Activated naive CD4-positive, alpha-beta T cell treated with anti-CD3 and anti-CD28 coated beads, Interleukin-2, amount 50 U/mL, for 72 hours (primary cell): Measurements from ENCODE around the gene SPPL2B. TPM values are rescaled to one million over a fixed set of nuclear protein-coding genes. Genes with fewer than 3 reads are reported as not detected.
A peak's percentile ranks its signal among the peaks of the same experiment; 100 is the strongest.

ENCODE experiments used
- ATAC-seq, 2 donors: fragments of 150-1000 bp; cut with Tn5 transposase; 2 replicates each; pipeline ENCODE4 v1.10.0; 2021; ENCODE audit warnings: mild to moderate bottlenecking in 2 of 2, moderate library complexity in 2 of 2
- DNase-seq, 2 donors: peaks; one replicate each; pipeline ENCODE4 v3.0.0; 2021 to 2022; ENCODE audit warnings: low spot score in 2 of 2
- H3K27ac Mint-ChIP-seq, 2 donors: one replicate each; pipeline ENCODE4 v1.8.0; 2022; ENCODE audit warnings: mild to moderate bottlenecking in 2 of 2, mixed read lengths in 2 of 2
- H3K36me3 Mint-ChIP-seq, 2 donors: one replicate each; pipeline ENCODE4 v1.8.0; 2022; ENCODE audit warnings: mixed read lengths in 2 of 2
- H3K9me3 Mint-ChIP-seq, 2 donors: one replicate each; pipeline ENCODE4 v1.8.0; 2022; ENCODE audit warnings: mixed read lengths in 2 of 2
- total RNA-seq, 2 donors: library from RNA; stranded (reverse); gene quantifications; one replicate each; pipeline ENCODE4 v1.2.3, GENCODE V29; 2022

The SPPL2B gene
- total RNA-seq, 2 donors from 2014 or later = 38.5 to 61.6 TPM

DNA sequence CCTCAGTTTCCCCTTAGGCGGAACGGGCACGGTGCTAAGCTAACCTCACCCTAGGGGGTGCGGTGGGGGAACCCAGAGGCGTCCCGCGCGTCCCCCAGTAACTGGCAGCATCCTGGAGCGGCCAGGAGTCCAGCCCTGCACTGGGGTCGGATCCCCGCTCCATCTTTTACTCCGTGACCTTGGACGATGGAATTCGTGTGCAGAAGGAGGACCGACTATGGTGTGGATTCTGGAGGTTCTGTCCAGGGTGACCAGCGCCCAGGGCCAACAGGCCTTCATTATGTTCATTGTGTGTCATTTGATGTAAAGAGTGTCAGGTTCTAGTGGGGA, 630 bp downstream of the SPPL2B start:
- Mint-ChIP-seq H3K27ac (peak overlapping the region; percentile 85 to 90), H3K36me3 (peaks cover 27 to 31% of the 10 kb centered on the region in 2 donors), H3K9me3 (no peaks in the 10 kb centered on the region)
- no peak for DNase-seq
- no peak for ATAC-seq

DNA sequence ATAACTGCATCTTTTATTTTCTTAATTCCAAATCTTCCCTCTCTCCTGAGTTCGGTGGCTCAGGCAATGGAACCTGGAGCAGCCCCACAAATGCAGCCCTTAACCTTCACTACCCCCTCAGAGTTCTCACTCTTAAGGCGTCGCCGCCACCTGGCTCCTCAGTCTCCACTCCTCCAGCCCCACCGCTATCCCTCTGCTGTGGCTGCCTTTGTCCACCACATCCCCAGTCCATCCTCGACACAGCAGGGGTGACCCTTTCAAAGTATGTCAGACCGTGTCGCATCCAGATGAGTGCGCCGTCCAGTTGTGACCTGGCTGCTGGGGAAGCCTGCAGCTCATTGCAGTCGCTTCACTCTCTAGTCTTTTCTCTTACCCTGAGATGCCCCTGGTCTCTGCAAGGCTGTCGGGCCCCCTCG, 1.0 kb downstream of the SPPL2B start:
- H3K27ac Mint-ChIP-seq = peak overlapping the region; percentile 85 to 90
- peaks cover 27 to 31% of the 10 kb centered on the region in 2 donors for H3K36me3 Mint-ChIP-seq
- no peaks in the 10 kb centered on the region for H3K9me3 Mint-ChIP-seq
- DNase-seq (no peak), ATAC-seq (no peak)

DNA sequence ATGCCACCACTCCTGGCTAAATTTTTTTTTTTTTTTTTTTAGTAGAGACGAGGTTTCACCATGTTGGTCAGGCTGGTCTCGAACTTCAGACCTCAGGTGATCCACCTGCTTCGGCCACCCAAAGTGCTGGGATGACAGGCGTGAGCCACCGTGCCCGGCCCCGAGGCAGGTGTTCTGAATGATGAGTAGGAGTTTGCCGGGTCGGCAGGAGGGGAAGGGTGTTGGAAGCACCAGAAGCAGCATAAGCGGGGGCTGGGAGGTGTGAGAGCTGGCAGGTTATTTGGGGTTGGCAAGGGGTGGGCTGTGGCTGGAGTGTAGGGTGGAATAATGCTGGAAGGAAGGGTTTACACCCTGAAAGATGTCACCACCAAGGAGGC, 1.8 kb downstream of the SPPL2B start:
- DNase-seq (no peak), ATAC-seq (no peak)
- Mint-ChIP-seq H3K27ac (peak overlapping the region; percentile 20 to 90), H3K9me3 (peaks cover 0 to under 1% of the 10 kb centered on the region in 2 donors), H3K36me3 (peaks cover 27 to 34% of the 10 kb centered on the region in 2 donors)

DNA sequence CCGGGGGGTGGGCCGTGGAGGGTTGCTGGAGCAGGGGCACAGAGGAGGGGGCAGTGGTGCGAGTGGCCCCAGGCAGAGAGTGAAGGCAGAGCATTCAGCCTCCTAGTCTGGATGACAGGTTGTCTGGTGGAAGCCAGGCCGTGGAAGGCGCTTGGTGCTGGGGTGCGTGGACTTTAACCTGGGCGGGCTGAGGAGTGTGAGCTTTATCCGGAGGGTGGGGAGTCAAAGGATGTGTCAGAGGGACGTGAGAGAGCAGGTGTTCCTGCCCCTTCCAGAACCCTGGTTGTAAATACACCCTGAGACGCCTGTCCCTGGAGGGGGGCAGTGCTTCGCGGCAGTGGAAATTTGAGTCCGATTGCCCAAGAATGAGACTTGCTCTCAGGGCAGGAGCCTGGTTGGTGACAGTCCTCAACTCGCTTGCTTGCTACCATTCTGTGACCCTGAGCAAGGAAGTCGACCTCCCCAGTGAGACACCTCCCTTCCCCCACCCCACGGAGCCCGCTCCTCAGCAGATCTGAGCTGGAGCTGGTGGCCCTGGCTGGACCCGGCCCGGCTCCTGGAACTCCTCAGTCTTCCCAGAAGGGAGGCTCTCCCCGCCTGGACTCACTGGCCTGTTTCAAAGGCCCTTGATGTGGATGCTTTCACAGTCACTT, 2.3 kb downstream of the SPPL2B start:
- peak overlapping the region; percentile 20 to 90 for H3K27ac Mint-ChIP-seq

DNA sequence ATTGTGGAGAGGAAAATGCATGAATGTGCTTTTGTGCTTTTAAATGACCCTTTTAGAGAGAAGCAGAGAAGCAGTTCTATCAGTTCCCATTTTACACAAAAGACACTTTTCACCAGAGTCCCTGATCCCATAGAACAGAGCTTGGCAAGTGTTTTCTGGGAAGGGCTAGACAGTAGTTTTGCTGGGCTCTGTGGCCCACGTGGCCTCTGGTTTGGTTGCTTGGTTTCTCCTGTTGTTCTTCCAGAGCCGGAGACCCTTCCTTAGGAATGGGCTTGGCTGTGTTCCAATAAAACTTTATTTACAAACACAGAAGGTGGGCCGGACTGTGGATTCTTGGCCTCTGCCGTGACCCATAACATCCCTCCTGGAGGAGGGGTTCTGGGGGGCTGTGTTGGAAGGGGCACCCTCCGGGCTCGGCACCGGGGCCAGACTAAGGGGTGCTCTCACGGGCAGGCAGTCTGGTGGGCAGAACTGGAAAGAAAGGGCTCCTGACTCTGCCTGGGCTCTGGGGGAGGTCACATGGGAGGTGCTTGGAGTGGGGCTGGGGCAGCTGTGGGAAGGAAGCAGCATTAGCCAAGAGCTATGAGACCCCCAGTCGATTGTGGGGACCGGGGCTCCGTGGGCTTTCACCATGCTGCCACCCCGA, 3.2 kb downstream of the SPPL2B start:
- DNase-seq = no peak
- peaks cover 9 to 11% of the 10 kb centered on the region in 2 donors for H3K9me3 Mint-ChIP-seq
- peaks cover 33 to 35% of the 10 kb centered on the region in 2 donors for H3K36me3 Mint-ChIP-seq
- no peak for ATAC-seq
- peak overlapping the region; percentile 55 to 90 for H3K27ac Mint-ChIP-seq

More for the DNA sequence above, 2.3 kb downstream of the SPPL2B start:
- peaks cover 2 to 5% of the 10 kb centered on the region in 2 donors for H3K9me3 Mint-ChIP-seq
- H3K36me3 Mint-ChIP-seq = peaks cover 24 to 34% of the 10 kb centered on the region in 2 donors
- ATAC-seq (no peak), DNase-seq (no peak)

DNA sequence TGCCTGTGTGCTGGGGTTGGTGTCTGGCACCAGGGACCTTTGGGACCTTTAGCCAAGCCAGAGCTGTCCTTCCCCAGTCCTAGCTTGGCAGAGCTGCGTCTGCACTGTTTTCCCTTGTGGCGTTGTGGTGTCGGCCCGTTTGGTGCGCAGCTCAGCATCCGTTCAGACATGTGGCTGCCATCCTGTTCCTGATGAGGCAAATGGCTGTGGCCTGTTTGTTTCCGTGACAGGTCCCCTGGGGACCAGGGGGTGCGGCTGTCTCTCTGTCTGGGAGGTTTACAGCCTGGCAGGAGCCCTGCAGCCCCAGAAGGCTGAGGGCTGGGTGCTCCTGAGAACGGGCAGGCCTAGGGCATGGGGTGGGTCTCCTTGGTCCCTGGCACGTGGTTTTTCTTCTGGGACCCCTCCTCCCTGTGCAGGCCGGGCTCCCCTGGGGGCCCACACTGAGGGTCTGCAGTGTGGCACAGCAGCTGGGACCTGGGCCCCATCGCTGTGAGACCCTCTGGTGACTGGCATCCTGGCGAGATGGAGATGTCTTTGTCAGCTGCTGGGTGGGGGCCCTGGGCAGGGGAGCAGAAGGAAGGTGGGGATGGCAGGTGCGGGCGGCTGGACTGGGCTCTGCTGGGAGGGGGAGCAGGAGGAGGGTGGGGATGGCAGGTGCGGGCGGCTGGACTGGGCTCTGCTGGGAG, 4.0 kb downstream of the SPPL2B start:
- peaks cover 9 to 11% of the 10 kb centered on the region in 2 donors for H3K9me3 Mint-ChIP-seq
- no peak for DNase-seq
- H3K36me3 Mint-ChIP-seq = peaks cover 30 to 33% of the 10 kb centered on the region in 2 donors
- H3K27ac Mint-ChIP-seq = peak overlapping the region; percentile 72 to 90
- peak in 1 of 2 donors; percentile 45 for ATAC-seq

DNA sequence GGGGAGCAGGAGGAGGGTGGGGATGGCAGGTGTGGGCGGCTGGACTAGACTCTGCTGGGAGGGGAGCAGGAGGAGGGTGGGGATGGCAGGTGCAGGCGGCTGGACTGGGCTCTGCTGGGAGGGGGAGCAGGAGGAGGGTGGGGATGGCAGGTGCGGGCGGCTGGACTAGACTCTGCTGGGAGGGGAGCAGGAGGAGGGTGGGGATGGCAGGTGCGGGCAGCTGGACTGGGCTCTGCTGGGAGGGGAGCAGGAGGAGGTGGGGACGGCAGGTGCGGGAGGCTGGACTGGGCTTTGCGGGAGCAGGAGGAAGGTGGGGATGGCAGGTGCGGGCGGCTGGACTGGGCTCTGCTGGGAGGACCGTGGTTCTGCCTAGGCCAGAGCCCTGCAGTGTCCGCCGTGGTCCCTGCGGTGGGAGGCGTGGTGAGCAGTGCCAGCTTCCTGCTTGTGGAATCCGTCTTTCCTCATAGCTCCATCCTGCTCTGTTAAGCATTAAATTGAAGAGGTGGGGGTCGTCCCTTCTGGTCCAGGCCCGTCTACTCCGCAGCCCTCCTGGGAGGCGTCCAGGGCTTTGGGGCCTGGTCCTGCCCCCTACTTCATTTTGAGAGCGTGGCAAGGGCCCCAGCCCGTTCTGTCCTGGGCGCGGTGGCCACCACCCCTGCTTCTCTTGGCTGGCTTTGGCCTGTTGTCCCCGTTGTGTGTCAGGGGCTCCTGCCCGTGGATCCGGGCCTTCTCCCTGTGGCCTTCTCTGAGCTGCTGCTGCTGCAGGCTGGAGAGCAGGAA, 4.7 kb downstream of the SPPL2B start:
- Mint-ChIP-seq H3K27ac (no peak overlapping the region), H3K36me3 (peaks cover 24 to 26% of the 10 kb centered on the region in 2 donors), H3K9me3 (peaks cover 9 to 11% of the 10 kb centered on the region in 2 donors)
- ATAC-seq = no peak
- no peak for DNase-seq

DNA sequence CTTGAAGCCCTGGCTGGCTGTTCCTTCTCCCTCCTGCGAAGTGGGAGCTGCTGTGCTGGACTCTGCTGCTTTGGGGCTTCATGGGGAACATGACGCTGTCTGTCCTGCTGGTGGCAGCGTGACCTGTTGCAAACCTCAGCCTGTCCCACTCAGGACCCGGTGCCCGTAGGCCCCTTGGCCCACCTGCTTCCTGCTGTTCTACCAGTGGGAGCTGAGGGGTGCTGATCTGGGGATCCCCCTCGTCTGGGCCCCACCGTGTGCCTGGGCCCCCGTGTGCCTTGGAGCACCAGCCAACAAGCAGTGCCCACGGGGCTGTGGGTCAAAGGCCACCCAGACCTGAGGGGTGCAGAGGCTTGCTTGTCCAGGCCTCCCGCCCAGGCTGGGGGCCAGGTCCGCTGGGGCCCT, 5.3 kb downstream of the SPPL2B start:
- Mint-ChIP-seq H3K9me3 (peaks cover 9 to 11% of the 10 kb centered on the region in 2 donors), H3K27ac (no peak overlapping the region), H3K36me3 (peaks cover 19 to 22% of the 10 kb centered on the region in 2 donors)
- ATAC-seq (no peak), DNase-seq (no peak)

DNA sequence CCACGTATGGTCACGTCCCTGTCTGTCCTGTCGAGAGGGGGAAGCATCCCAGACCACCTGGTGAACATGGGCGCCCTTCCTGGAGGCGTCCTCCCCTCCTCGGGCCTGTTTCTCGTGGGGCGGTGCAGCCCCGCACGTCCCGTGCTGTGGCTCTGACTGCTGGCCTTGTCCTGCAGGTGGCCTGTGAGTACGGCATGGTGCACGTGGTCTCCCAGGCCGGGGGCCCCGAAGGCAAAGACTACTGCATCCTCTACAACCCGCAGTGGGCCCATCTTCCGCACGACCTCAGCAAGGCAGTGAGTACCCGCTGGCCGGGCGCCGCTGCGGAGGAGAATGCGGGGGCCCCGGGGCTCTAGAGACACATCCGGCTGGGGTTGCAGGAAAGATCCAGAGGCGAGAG, 5.9 kb downstream of the SPPL2B start:
- Mint-ChIP-seq H3K27ac (no peak overlapping the region), H3K36me3 (peaks cover 13 to 17% of the 10 kb centered on the region in 2 donors), H3K9me3 (peaks cover 9 to 11% of the 10 kb centered on the region in 2 donors)
- no peak for DNase-seq
- no peak for ATAC-seq

DNA sequence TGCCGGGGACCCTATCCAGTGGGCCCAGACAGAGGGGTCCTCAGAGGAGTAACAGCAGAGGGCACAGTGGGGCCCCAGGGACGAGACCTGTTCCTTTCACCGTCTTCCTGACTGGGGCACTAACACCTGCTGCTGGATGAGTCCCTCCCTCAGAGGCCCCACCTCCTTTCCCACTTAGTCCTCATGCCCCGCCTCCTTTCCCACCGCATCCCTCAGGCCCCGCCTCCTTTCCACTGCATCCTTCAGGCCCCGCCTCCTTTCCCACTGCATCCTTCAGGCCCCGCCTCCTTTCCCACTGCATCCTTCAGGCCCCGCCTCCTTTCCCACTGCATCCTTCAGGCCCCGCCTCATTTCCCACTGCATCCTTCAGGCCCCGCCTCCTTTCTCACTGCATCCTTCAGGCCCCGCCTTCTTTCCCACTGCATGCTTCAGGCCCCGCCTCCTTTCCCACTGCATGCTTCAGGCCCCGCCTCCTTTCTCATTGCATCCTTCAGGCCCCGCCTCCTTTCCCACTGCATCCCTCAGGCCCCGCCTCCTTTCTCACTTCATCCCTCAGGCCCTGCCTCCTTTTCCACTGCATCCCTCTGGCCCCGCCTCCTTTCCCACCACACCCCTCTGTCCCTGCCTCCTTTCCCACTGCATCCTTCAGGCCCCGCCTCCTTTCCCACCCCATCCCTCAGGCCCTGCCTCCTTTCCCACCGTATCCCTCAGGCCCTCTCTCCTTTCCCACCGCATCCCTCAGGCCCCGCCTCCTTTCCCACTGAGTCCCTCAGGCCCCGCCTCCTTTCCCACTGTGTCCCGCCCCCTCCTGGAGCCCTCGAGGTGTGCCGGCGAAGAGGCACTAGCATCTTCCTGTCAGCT, 6.7 kb downstream of the SPPL2B start:
- Mint-ChIP-seq H3K36me3 (peaks cover 10 to 13% of the 10 kb centered on the region in 2 donors), H3K27ac (no peak overlapping the region), H3K9me3 (peaks cover 9 to 11% of the 10 kb centered on the region in 2 donors)
- ATAC-seq = no peak
- DNase-seq = no peak

DNA sequence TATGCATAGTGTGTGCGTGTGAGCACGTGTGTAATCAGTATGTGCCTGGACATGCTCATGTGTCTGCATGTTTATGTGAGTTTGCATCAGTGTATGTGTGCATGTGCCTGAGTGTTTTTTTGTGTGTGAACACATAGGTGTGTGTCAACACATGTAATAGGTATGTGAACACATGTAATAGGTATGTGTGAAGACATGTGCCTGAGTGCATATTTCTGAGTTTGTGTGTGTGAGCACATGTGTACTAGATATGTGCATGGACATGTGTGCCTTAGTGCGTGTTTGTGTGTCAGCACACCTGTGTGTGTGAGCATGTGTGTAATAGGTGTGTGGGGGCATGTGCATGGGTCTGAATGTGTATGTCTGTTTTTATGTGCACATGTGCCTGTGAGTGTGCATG, 7.4 kb downstream of the SPPL2B start:
- DNase-seq (no peak), ATAC-seq (no peak)
- no peak overlapping the region for H3K27ac Mint-ChIP-seq
- peaks cover 10 to 13% of the 10 kb centered on the region in 2 donors for H3K36me3 Mint-ChIP-seq
- peaks cover 9 to 11% of the 10 kb centered on the region in 2 donors for H3K9me3 Mint-ChIP-seq

DNA sequence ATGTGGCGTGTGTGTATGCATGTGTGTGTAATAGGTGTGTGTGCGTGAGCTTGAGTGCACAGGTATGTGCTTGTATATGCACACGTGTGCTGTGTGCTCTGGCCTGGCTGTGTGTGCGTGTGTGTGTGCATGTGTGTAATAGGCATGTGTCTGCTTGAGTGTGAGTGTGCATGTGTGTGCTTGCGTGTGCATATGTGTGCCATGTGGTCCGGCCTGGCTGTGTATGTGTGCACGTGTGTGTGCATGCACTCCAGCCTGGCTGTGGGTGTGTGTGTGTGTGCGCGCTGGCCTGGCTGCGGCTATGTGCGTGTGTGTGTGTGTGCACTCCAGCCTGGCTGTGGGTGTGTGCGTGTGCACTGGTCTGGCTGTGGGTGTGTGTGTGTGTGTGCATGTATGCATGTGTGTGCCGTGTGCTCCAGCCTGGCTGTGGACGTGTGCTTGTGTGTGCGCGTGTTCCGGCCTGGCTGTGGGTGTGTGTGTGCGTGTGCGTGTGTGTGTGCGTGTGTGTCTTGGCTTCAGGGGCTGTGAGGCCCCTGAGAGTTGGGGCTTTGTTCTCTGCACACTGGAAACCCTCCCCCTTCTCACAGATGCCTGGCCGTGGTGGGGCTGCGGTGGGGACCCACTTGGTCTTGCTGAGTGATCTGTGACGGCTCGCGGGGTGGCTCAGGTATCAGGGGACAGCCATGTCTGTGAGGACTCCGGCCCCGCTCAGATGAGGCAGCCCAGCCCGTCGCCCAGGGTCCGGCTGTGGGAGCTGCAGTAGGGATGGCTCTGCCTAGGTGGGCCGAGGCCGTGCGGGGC, 8.2 kb downstream of the SPPL2B start:
- Mint-ChIP-seq H3K36me3 (peaks cover 10 to 13% of the 10 kb centered on the region in 2 donors), H3K27ac (no peak overlapping the region), H3K9me3 (peaks cover 9 to 11% of the 10 kb centered on the region in 2 donors)
- DNase-seq (no peak), ATAC-seq (no peak)

DNA sequence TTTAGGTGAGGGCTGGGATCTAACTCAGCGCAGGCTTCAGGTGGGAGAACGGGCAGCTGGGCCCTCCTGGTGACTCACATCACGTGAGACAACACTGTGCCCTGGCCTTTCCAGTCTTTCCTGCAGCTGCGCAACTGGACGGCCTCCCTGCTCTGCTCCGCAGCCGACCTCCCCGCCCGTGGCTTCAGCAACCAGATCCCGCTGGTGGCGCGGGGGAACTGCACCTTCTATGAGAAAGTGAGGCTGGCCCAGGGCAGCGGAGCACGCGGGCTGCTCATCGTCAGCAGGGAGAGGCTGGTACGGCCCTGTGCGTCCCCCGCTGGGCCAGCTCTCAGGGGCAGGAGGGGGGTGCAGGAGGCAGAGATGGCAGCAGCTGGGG, 8.8 kb downstream of the SPPL2B start:
- DNase-seq (no peak), ATAC-seq (no peak)
- Mint-ChIP-seq H3K36me3 (peaks cover 10 to 13% of the 10 kb centered on the region in 2 donors), H3K27ac (no peak overlapping the region), H3K9me3 (peaks cover 9 to 11% of the 10 kb centered on the region in 2 donors)

DNA sequence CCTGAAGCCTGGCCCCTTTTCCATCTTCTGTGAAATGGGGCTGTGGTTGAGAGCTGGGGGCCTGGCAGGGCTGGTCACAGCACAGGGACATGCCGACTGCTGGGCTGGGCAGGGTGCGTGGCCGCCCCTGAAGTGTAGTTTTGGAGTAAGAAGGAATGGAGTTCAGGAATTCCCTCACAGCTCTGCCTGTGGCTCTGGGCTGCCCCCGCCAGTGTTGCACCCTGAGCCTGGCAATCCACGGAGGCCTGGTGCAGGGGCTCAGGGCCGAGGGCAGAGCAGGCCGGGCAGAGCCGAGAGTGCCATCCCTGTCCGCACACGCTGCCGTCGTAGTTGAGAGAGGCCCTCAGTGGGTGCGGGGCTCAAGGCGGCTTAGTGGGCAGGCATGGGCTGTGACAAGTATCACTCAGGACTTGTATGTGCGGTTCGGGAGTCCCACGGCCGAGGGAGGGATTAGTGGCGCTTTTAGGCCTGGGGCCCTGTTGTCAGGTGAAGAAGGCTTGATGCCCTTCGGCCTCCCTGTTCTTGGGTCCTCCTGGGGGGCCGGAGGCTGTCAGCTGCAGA, 9.7 kb downstream of the SPPL2B start:
- DNase-seq (no peak), ATAC-seq (no peak)
- peaks cover 9 to 11% of the 10 kb centered on the region in 2 donors for H3K9me3 Mint-ChIP-seq
- no peak overlapping the region for H3K27ac Mint-ChIP-seq
- H3K36me3 Mint-ChIP-seq = peaks cover 10 to 13% of the 10 kb centered on the region in 2 donors
